HUES48 (cell line): ENCODE results near the gene AARS2.

Experiments used
- H3K27ac ChIP-seq: one replicate; pipeline ENCODE4 v1.7.0; 2013; ENCODE audit warnings: low read depth, low read length, inconsistent platforms
- H3K27me3 ChIP-seq: 2 replicates; pipeline ENCODE4 v1.6.1; 2013; ENCODE audit warnings: mild to moderate bottlenecking, low read length; ENCODE audit not compliant: control insufficient read depth, insufficient read depth
- H3K36me3 ChIP-seq: 2 replicates; pipeline ENCODE4 v1.6.1; 2013; ENCODE audit warnings: low read length; ENCODE audit not compliant: control insufficient read depth, insufficient read depth
- H3K4me1 ChIP-seq: 2 replicates; pipeline ENCODE4 v1.6.1; 2013; ENCODE audit warnings: mild to moderate bottlenecking, low read length; ENCODE audit not compliant: control insufficient read depth, insufficient read depth
- H3K4me3 ChIP-seq: 2 replicates; pipeline ENCODE4 v1.5.1; 2013; ENCODE audit warnings: mild to moderate bottlenecking, low read depth, low read length
- H3K9ac ChIP-seq: 2 replicates; pipeline ENCODE4 v1.6.1; 2013; ENCODE audit warnings: mild to moderate bottlenecking, low read depth, low read length, moderate library complexity
- H3K9me3 ChIP-seq: 2 replicates; pipeline ENCODE4 v1.6.1; 2013; ENCODE audit warnings: low read length; ENCODE audit not compliant: control insufficient read depth, insufficient read depth

AARS2 gene

GRCh38 chr6:44275271-44275748 lies 37.8 kb downstream of the AARS2 start:
- no peak overlapping the region for H3K27ac ChIP-seq
- H3K4me3 ChIP-seq: no peak overlapping the region; the same call in 1 of the 2 replicates
- H3K36me3 ChIP-seq: no peaks in the 10 kb centered on the region
- H3K27me3 ChIP-seq: peaks cover 46% of the 10 kb centered on the region
- H3K9ac ChIP-seq: no peak overlapping the region
- peaks cover 14% of the 10 kb centered on the region for H3K4me1 ChIP-seq
- H3K9me3 ChIP-seq: no peaks in the 10 kb centered on the region

- Histone ChIP-seq H3K36me3 (no peaks in the 10 kb centered on the region), H3K9ac (no peak overlapping the region), H3K27ac (no peak overlapping the region), H3K9me3 (no peaks in the 10 kb centered on the region), H3K4me1 (peaks cover 19% of the 10 kb centered on the region), H3K4me3 (no peak overlapping the region), H3K27me3 (peaks cover 61% of the 10 kb centered on the region)
Measured at GRCh38 chr6:44273617-44274016, 39.5 kb downstream of the AARS2 start.

GRCh38 chr6:44272999-44273566 lies 40.1 kb downstream of the AARS2 start:
- H3K4me1 ChIP-seq: peaks cover 25% of the 10 kb centered on the region
- H3K27ac ChIP-seq: no peak overlapping the region
- H3K27me3 ChIP-seq: peaks cover 59% of the 10 kb centered on the region
- no peaks in the 10 kb centered on the region for H3K9me3 ChIP-seq
- no peak overlapping the region for H3K4me3 ChIP-seq
- H3K36me3 ChIP-seq: no peaks in the 10 kb centered on the region
- no peak overlapping the region for H3K9ac ChIP-seq

- Histone ChIP-seq H3K9ac (no peak overlapping the region), H3K36me3 (no peaks in the 10 kb centered on the region)
Measured at GRCh38 chr6:44272529-44272928, 40.6 kb downstream of the AARS2 start.

GRCh38 chr6:44271914-44272313 lies 41.2 kb downstream of the AARS2 start:
- Histone ChIP-seq H3K4me1 (peaks cover 25% of the 10 kb centered on the region), H3K27me3 (peaks cover 47% of the 10 kb centered on the region), H3K9ac (no peak overlapping the region), H3K4me3 (no peak overlapping the region), H3K9me3 (no peaks in the 10 kb centered on the region), H3K36me3 (no peaks in the 10 kb centered on the region), H3K27ac (no peak overlapping the region)

More at GRCh38 chr6:44272529-44272928, 40.6 kb downstream of the AARS2 start:
- Histone ChIP-seq H3K4me1 (peaks cover 25% of the 10 kb centered on the region), H3K27me3 (peaks cover 53% of the 10 kb centered on the region), H3K9me3 (no peaks in the 10 kb centered on the region), H3K27ac (no peak overlapping the region), H3K4me3 (no peak overlapping the region)

- peaks cover 25% of the 10 kb centered on the region for H3K4me1 ChIP-seq
- no peak overlapping the region for H3K9ac ChIP-seq
- no peak overlapping the region for H3K27ac ChIP-seq
- H3K36me3 ChIP-seq: no peaks in the 10 kb centered on the region
- H3K27me3 ChIP-seq: peaks cover 42% of the 10 kb centered on the region
- peak overlapping the region; percentile 52 for H3K4me3 ChIP-seq
- no peaks in the 10 kb centered on the region for H3K9me3 ChIP-seq
Measured at GRCh38 chr6:44271406-44271723, 41.8 kb downstream of the AARS2 start.

- Histone ChIP-seq H3K27ac (no peak overlapping the region), H3K27me3 (peaks cover 36% of the 10 kb centered on the region), H3K36me3 (no peaks in the 10 kb centered on the region), H3K9ac (no peak overlapping the region), H3K4me1 (peaks cover 24% of the 10 kb centered on the region), H3K9me3 (no peaks in the 10 kb centered on the region), H3K4me3 (peak overlapping the region; percentile 52)
Measured at GRCh38 chr6:44270526-44271405, 42.4 kb downstream of the AARS2 start.

- Histone ChIP-seq H3K4me3 (peak within 1 kb of the TSS; percentile 52), H3K36me3 (no peaks in the 10 kb centered on the region), H3K9me3 (no peaks in the 10 kb centered on the region), H3K4me1 (peaks cover 20% of the 10 kb centered on the region), H3K27me3 (peaks cover 28% of the 10 kb centered on the region), H3K27ac (no peak within 1 kb of the TSS), H3K9ac (no peak within 1 kb of the TSS)
Measured at GRCh38 chr6:44269921-44270525, 43.1 kb downstream of the AARS2 start, which contains the start of gene TMEM151B. Gene TMEM151B, plus strand, starts transcription at chr6:44270450. Its CDS starts 293 bp downstream, at chr6:44270743.

GRCh38 chr6:44269178-44269920 lies 43.8 kb downstream of the AARS2 start:
- Histone ChIP-seq H3K9me3 (no peaks in the 10 kb centered on the region), H3K4me1 (peaks cover 23% of the 10 kb centered on the region), H3K9ac (no peak overlapping the region), H3K27me3 (peaks cover 27% of the 10 kb centered on the region), H3K27ac (no peak overlapping the region), H3K4me3 (no peak overlapping the region), H3K36me3 (no peaks in the 10 kb centered on the region)

GRCh38 chr6:44268095-44268628 lies 45.0 kb downstream of the AARS2 start:
- Histone ChIP-seq H3K36me3 (no peaks in the 10 kb centered on the region), H3K27me3 (peaks cover 22% of the 10 kb centered on the region), H3K27ac (no peak overlapping the region), H3K4me3 (no peak overlapping the region), H3K4me1 (peaks cover 35% of the 10 kb centered on the region), H3K9ac (no peak overlapping the region), H3K9me3 (no peaks in the 10 kb centered on the region)
